Esophagus muscularis mucosa (tissue), 4 donors: ENCODE data around the gene DOCK1.

Experiments
- EP300 ChIP-seq: sonication (generic); formaldehyde crosslinking; IDR thresholded peaks from one replicate; pipeline ENCODE4 v1.6.1; 2017; ENCODE audit warnings: antibody characterized with exemption
- POLR2A ChIP-seq: fragments of 450-650 bp; IDR thresholded peaks from one replicate; pipeline ENCODE4 v1.6.1; 2017; ENCODE audit warnings: antibody characterized with exemption, moderate library complexity, mild to moderate bottlenecking, low read depth
- POLR2AphosphoS5 ChIP-seq, 2 donors: sonication (generic); formaldehyde crosslinking; IDR thresholded peaks; one replicate each; pipeline ENCODE4 v1.6.1; 2017; ENCODE audit warnings: antibody characterized with exemption in 2 of 2
- TF ChIP-seq, protein P1 (sequence below), 3 experiments: fragments of 200-600 bp in 2 of 3; fragments of 450-650 bp in 1 of 3; sonication (generic) in 2 of 3; IDR thresholded peaks; one replicate each; pipeline ENCODE4 v1.5.1; 2017 to 2019; ENCODE audit warnings: antibody characterized with exemption in 3 of 3, mild to moderate bottlenecking in 2 of 3, moderate library complexity in 1 of 3

- TF ChIP-seq POLR2A = no peak
- TF ChIP-seq, protein P1, sequence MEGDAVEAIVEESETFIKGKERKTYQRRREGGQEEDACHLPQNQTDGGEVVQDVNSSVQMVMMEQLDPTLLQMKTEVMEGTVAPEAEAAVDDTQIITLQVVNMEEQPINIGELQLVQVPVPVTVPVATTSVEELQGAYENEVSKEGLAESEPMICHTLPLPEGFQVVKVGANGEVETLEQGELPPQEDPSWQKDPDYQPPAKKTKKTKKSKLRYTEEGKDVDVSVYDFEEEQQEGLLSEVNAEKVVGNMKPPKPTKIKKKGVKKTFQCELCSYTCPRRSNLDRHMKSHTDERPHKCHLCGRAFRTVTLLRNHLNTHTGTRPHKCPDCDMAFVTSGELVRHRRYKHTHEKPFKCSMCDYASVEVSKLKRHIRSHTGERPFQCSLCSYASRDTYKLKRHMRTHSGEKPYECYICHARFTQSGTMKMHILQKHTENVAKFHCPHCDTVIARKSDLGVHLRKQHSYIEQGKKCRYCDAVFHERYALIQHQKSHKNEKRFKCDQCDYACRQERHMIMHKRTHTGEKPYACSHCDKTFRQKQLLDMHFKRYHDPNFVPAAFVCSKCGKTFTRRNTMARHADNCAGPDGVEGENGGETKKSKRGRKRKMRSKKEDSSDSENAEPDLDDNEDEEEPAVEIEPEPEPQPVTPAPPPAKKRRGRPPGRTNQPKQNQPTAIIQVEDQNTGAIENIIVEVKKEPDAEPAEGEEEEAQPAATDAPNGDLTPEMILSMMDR (IDR thresholded peaks at IDR 0.05) = no peak
- no peak for TF ChIP-seq POLR2AphosphoS5 (IDR thresholded peaks at IDR 0.05)
- TF ChIP-seq EP300 = no peak
Measured at GRCh38 chr10:127375461-127375860, 470.2 kb downstream of the DOCK1 start.
